Measurements from ENCODE around the gene IFT80.

- TF ChIP-seq CTCF (IDR thresholded peaks at IDR 0.05) (no peak), POLR2A (IDR thresholded peaks at IDR 0.05) (no peak)
Measured at GRCh38 chr3:160210341-160210740, 188.7 kb downstream of the IFT80 start.
